SU-DHL-6 (cell line): Measurements from ENCODE around the gene ACER3.

Experiments
- EZH2phosphoT487 ChIP-seq: fragments of 200-600 bp; sonication (generic), shearing (Covaris generic); conservative IDR thresholded peaks from 2 replicates; pipeline ENCODE4 v1.6.1; 2018; ENCODE audit warnings: mild to moderate bottlenecking, antibody characterized with exemption, low read length, moderate library complexity, mixed read lengths
- TF ChIP-seq, protein P1 (sequence below): fragments of 200-600 bp; sonication (generic); IDR thresholded peaks from one replicate; pipeline ENCODE4 v1.5.1; 2017; ENCODE audit warnings: antibody characterized with exemption, mild to moderate bottlenecking, low read length, moderate library complexity; ENCODE audit not compliant: insufficient read depth, poor library complexity, severe bottlenecking

DNA sequence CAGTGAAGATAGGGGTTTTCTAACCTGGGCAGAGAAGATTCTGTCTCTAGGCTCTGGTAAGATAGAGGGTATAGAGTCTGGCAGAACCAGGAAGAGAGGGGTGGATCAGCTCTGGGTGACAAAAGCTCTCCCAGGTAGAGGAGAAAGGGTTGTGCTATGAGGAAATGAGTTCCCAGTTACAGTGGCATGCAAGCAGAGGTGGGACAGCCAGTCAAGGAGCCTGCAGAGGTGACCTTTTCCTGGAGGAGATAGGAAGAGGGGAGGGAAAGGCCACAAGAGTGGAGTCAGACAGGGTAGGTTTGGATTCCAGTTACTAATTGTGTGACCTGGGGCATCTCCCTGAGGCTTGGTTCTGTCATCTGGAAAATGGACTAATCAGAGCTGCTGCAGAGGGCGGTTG, 202.7 kb downstream of the ACER3 start:
- TF ChIP-seq EZH2phosphoT487 = no peak
- TF ChIP-seq, protein P1, sequence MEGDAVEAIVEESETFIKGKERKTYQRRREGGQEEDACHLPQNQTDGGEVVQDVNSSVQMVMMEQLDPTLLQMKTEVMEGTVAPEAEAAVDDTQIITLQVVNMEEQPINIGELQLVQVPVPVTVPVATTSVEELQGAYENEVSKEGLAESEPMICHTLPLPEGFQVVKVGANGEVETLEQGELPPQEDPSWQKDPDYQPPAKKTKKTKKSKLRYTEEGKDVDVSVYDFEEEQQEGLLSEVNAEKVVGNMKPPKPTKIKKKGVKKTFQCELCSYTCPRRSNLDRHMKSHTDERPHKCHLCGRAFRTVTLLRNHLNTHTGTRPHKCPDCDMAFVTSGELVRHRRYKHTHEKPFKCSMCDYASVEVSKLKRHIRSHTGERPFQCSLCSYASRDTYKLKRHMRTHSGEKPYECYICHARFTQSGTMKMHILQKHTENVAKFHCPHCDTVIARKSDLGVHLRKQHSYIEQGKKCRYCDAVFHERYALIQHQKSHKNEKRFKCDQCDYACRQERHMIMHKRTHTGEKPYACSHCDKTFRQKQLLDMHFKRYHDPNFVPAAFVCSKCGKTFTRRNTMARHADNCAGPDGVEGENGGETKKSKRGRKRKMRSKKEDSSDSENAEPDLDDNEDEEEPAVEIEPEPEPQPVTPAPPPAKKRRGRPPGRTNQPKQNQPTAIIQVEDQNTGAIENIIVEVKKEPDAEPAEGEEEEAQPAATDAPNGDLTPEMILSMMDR = no peak
